Endothelial cell of umbilical vein (primary cell): ENCODE data around the gene PNPLA1. TPM values are rescaled to one million over a fixed set of nuclear protein-coding genes. Genes with fewer than 3 reads are reported as not detected.

Source experiments
- BruUV-seq: library from RNA; stranded (reverse); fragments of 400-500 nt; replicated peaks from 2 replicates; lab custom pipeline; 2021; lab: Mats Ljungman, UMichigan
- CTCF ChIA-PET: fragments of 300-600, 350-600 bp; sonication (Branson Sonifier 250); formaldehyde crosslinking; loops from one replicate; lab custom pipeline; 2021; ENCODE audit warnings: antibody characterized with exemption, inconsistent platforms; lab: Charles Lee
- POLR2A ChIA-PET: fragments of 300-600, 350-600 bp; sonication (Branson Sonifier 250); formaldehyde crosslinking; loops from one replicate; lab custom pipeline; 2021; ENCODE audit warnings: antibody characterized with exemption, inconsistent platforms; lab: Charles Lee
- DNase-seq: peaks from one replicate; pipeline ENCODE4 v3.0.0-alpha.2; 2011; ENCODE audit warnings: low read depth, low spot score
- FAIRE-seq: peaks from 2 replicates; lab custom pipeline; 2011; peaks lifted over from hg19 to GRCh38; lab: Jason Lieb, UNC
- H2AFZ ChIP-seq: 2 replicates; pipeline ENCODE4 v1.6.0; 2012; ENCODE audit warnings: low read depth, low read length, control low read depth, inconsistent platforms
- H3K27ac ChIP-seq: 2 replicates; pipeline ENCODE4 v1.5.1; 2011; ENCODE audit warnings: low read depth, mild to moderate bottlenecking, control low read depth, low read length, moderate library complexity; ENCODE audit not compliant: insufficient read depth
- H3K27me3 ChIP-seq, 2 experiments: 2 replicates each; pipeline versions ENCODE4 v1.6.0 to v1.6.1; 2011; ENCODE audit warnings: low read length in 2 of 2, mixed read lengths in 1 of 2; ENCODE audit not compliant: control insufficient read depth in 2 of 2, insufficient read depth in 2 of 2
- H3K36me3 ChIP-seq, 2 experiments: 2 replicates in 1 of 2; 3 replicates in 1 of 2; pipeline ENCODE4 v1.5.1; 2011; ENCODE audit warnings: low read length in 2 of 2, mild to moderate bottlenecking in 1 of 2, moderate library complexity in 1 of 2; ENCODE audit not compliant: control insufficient read depth in 2 of 2, insufficient read depth in 2 of 2; ENCODE audit errors: extremely low read depth in 1 of 2
- H3K4me1 ChIP-seq: 3 replicates; pipeline ENCODE4 v1.5.1; 2011; ENCODE audit warnings: mild to moderate bottlenecking, low read length; ENCODE audit not compliant: control insufficient read depth, insufficient read depth; ENCODE audit errors: extremely low read depth
- H3K4me2 ChIP-seq: 2 replicates; pipeline ENCODE4 v1.6.1; 2011; ENCODE audit warnings: low read length, control low read depth, mixed read lengths; ENCODE audit not compliant: insufficient read depth
- H3K4me3 ChIP-seq, 3 experiments: fragments of 200-600 bp in 1 of 3; sonication (generic), shearing (Covaris generic) in 1 of 3; replicated peaks in 1 of 3; 2 replicates each; pipeline ENCODE4 v1.5.1; 2011 to 2016; ENCODE audit warnings: control low read depth in 3 of 3, low read length in 3 of 3, mild to moderate bottlenecking in 2 of 3, inconsistent platforms in 1 of 3, low read depth in 1 of 3, moderate library complexity in 1 of 3; ENCODE audit not compliant: insufficient read depth in 1 of 3
- H3K79me2 ChIP-seq: 2 replicates; pipeline ENCODE4 v1.6.0; 2012; ENCODE audit warnings: low read length, inconsistent platforms; ENCODE audit not compliant: control insufficient read depth, insufficient read depth
- H3K9ac ChIP-seq: replicated peaks from 2 replicates; pipeline ENCODE3; 2011; ENCODE audit warnings: low read length, control low read depth; ENCODE audit not compliant: insufficient read depth; ENCODE audit errors: extremely low read depth
- H3K9me1 ChIP-seq: replicated peaks from 3 replicates; pipeline ENCODE4 v1.6.0; 2011; ENCODE audit warnings: mild to moderate bottlenecking, low read length; ENCODE audit not compliant: control insufficient read depth, insufficient read depth; ENCODE audit errors: extremely low read depth
- H3K9me3 ChIP-seq: replicated peaks from 2 replicates; pipeline ENCODE4 v1.5.1; 2012; ENCODE audit warnings: low read length, inconsistent platforms; ENCODE audit not compliant: control insufficient read depth, insufficient read depth
- H4K20me1 ChIP-seq: replicated peaks from 2 replicates; pipeline ENCODE3; 2011; ENCODE audit warnings: mild to moderate bottlenecking, low read length; ENCODE audit not compliant: control insufficient read depth, insufficient read depth; ENCODE audit errors: extremely low read depth
- EZH2 ChIP-seq: IDR thresholded peaks from 2 replicates; pipeline ENCODE4 v1.6.1; 2012; ENCODE audit warnings: borderline replicate concordance, low read depth, mild to moderate bottlenecking, moderate library complexity, low read length, inconsistent platforms; ENCODE audit not compliant: severe bottlenecking
- GATA2 ChIP-seq: IDR thresholded peaks from 2 replicates; pipeline ENCODE4 v1.7.0; 2011; ENCODE audit warnings: low read depth, mild to moderate bottlenecking, moderate library complexity, mixed read lengths, low read length; ENCODE audit not compliant: insufficient read length, insufficient read depth
- MAX ChIP-seq: IDR thresholded peaks from 2 replicates; pipeline ENCODE4 v1.6.1; 2011; ENCODE audit not compliant: insufficient read depth, insufficient read length
- MYC ChIP-seq: IDR thresholded peaks from one replicate; pipeline ENCODE4 v1.6.1; 2011; ENCODE audit warnings: mild to moderate bottlenecking, low read depth, low read length
- POLR2A ChIP-seq: IDR thresholded peaks from 2 replicates; pipeline ENCODE4 v1.6.1; 2012; ENCODE audit warnings: low read depth, mild to moderate bottlenecking, control low read depth, low read length
- dilution Hi-C: fragments of 300-500 bp; cut with MboI; formaldehyde crosslinking; loops from one replicate; pipeline ENCODE4 v1.15.0; 2019; ENCODE audit warnings: low sequenced_read_pairs; ENCODE audit not compliant: extremely low pct_ligation_motif_present
- intact Hi-C: fragments of 100-400 bp; cut with micrococcal nuclease; formaldehyde crosslinking; loops from one replicate; pipeline ENCODE4 v1.10.0; 2022
- polyA plus RNA-seq, 4 experiments: library from polyadenylated mRNA; depleted of rRNA in 3 of 4; stranded (reverse) in 3 of 4; unstranded in 1 of 4; fragments of >200 nt; gene quantifications; 2 replicates each; pipeline versions ENCODE4 v1.2.1 to v1.2.3, GENCODE V29; 2011 to 2012; ENCODE audit warnings: missing spikeins in 1 of 4
- total RNA-seq: library from RNA; stranded (reverse); gene quantifications from 2 replicates; pipeline ENCODE4 v1.2.3, GENCODE V29; 2021

The PNPLA1 gene
- total and polyA plus RNA-seq, 2 donors (not counting 3 experiments of a cell fraction or from before 2014, with no cell fraction given) = not detected

DNA sequence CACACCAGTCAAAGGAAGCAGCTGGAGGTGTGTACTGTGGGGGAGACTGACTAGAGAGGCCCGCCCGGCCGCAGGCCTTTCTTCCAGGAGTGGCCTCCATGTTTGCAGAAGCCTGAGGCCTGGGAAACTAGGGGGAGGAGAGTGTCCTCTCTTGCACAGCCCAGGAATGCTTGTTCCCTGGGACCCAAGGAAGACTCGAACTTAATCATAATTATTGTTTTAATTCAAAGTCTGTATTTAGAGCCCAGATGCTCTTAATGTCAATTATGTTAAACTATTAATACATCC is 43.7 kb downstream of the PNPLA1 start:
- Histone ChIP-seq H3K9ac (no peak overlapping the region), H3K27me3 (peaks cover 22 to 24% of the 10 kb centered on the region in 2 experiments), H3K4me3 (no peak overlapping the region), H3K4me2 (no peak overlapping the region), H3K4me1 (no peaks in the 10 kb centered on the region), H4K20me1 (no peaks in the 10 kb centered on the region), H3K9me3 (no peaks in the 10 kb centered on the region), H3K36me3 (no peaks in the 10 kb centered on the region), H2AFZ (no peak overlapping the region), H3K79me2 (no peaks in the 10 kb centered on the region), H3K9me1 (no peaks in the 10 kb centered on the region), H3K27ac (no peak overlapping the region)
- ChIA-PET CTCF (interaction anchor here (1.8 to 4.1 kb wide), 2 partner anchors 11 to 35 kb away, joined by 4 to 25 read pairs; no protein-coding TSS in a partner anchor), POLR2A (no interaction called here)
- intact Hi-C loops = no loop called here
- TF ChIP-seq MYC (no peak), MAX (no peak)
- dilution Hi-C loops = no loop called here
- DNase-seq (no peak), FAIRE-seq (no peak)
- no TSS peak for BruUV-seq

GRCh38 chr6:36314221-36315014 is 44.6 kb downstream of the PNPLA1 start:
- H3K36me3 ChIP-seq = no peaks in the 10 kb centered on the region
- peaks cover 20 to 26% of the 10 kb centered on the region in 2 experiments for H3K27me3 ChIP-seq
- DNase-seq (no peak), FAIRE-seq (no peak)
- no TSS peak for BruUV-seq
- H3K9me3 ChIP-seq = no peaks in the 10 kb centered on the region
- no peaks in the 10 kb centered on the region for H3K79me2 ChIP-seq
- H3K9me1 ChIP-seq = no peaks in the 10 kb centered on the region
- TF ChIP-seq GATA2 (no peak), MAX (no peak), EZH2 (no peak), POLR2A (no peak)
- intact Hi-C loops (no loop called here), dilution Hi-C loops (no loop called here)
- POLR2A ChIA-PET = no interaction called here
- H3K4me2 ChIP-seq = no peak overlapping the region
- no peak overlapping the region for H3K4me3 ChIP-seq
- no peaks in the 10 kb centered on the region for H3K4me1 ChIP-seq
- H3K9ac ChIP-seq = no peak overlapping the region
- H3K27ac ChIP-seq = no peak overlapping the region
- H2AFZ ChIP-seq = no peak overlapping the region
- CTCF ChIA-PET = interaction anchor here (4.1 kb wide), 1 partner anchor 12 kb away, joined by 25 read pairs; no protein-coding TSS in a partner anchor
- no peaks in the 10 kb centered on the region for H4K20me1 ChIP-seq
